Measurements from ENCODE around the gene MTUS2. TPM values are rescaled to one million over a fixed set of nuclear protein-coding genes. Genes with fewer than 3 reads are reported as not detected.

Gene MTUS2
- total RNA-seq, 6 experiments from 2014 or later, result 0.07 to 0.15 (median 0.14) TPM; not detected in 1

DNA sequence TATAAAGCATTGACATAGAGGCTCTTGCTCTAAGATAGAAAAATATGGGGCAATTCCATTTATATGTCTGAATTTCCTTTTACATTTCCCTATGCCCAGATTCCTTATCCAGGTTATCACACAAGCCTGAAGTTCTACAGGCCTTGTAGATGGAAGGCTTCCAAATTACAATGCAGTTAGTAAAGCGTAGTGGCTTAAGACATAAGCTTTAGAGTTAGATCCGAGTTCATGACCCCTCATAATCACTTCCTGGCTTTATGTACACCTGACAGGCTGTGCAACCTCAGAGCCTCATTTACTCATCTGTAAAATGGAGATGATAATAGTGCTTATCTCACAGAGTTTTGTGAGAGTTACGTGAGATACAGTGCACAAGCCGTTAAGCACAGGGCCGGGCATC, 601.9 kb downstream of the MTUS2 start:
- H3K9me3 Mint-ChIP-seq, result no peaks in the 10 kb centered on the region
- peaks cover 43% of the 10 kb centered on the region for H3K27me3 Mint-ChIP-seq (ENCODE audit: insufficient read depth)
- no peaks in the 10 kb centered on the region for H3K4me1 Mint-ChIP-seq (ENCODE audit: low read depth)
- TF ChIP-seq, protein P1, sequence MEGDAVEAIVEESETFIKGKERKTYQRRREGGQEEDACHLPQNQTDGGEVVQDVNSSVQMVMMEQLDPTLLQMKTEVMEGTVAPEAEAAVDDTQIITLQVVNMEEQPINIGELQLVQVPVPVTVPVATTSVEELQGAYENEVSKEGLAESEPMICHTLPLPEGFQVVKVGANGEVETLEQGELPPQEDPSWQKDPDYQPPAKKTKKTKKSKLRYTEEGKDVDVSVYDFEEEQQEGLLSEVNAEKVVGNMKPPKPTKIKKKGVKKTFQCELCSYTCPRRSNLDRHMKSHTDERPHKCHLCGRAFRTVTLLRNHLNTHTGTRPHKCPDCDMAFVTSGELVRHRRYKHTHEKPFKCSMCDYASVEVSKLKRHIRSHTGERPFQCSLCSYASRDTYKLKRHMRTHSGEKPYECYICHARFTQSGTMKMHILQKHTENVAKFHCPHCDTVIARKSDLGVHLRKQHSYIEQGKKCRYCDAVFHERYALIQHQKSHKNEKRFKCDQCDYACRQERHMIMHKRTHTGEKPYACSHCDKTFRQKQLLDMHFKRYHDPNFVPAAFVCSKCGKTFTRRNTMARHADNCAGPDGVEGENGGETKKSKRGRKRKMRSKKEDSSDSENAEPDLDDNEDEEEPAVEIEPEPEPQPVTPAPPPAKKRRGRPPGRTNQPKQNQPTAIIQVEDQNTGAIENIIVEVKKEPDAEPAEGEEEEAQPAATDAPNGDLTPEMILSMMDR (IDR thresholded peaks at IDR 0.05), result no peak
- H3K4me3 Mint-ChIP-seq, result no peak overlapping the region
- DNase-seq, result no peak
- H3K27ac Mint-ChIP-seq, result no peak overlapping the region
- H3K36me3 Mint-ChIP-seq (ENCODE audit: low read depth), result no peaks in the 10 kb centered on the region

DNA sequence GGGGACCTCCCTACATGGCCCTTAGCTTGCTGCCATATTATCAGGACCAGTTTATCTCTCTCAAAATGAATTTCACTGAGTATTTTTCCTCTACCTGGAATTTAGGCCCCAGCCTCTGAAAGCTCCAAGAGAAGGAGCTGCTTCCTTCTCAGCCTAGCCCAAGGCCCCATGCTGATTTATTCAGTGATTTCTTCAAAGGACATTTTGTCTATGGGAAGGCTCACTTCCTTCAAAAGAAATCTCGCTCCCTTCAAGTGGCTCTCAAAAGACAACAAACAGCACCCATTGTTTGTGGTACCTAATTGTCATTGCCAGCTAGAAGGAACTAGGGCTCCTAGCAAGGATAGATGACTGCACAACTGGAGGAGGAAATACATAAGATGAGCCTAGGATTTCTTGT, 602.9 kb downstream of the MTUS2 start:
- Mint-ChIP-seq H3K4me1 (ENCODE audit: low read depth) (no peaks in the 10 kb centered on the region), H3K27me3 (ENCODE audit: insufficient read depth) (peaks cover 45% of the 10 kb centered on the region), H3K9me3 (no peaks in the 10 kb centered on the region), H3K36me3 (ENCODE audit: low read depth) (no peaks in the 10 kb centered on the region), H3K4me3 (no peak overlapping the region), H3K27ac (no peak overlapping the region)
- TF ChIP-seq, protein P1 (IDR thresholded peaks at IDR 0.05), result no peak
- no peak for DNase-seq

DNA sequence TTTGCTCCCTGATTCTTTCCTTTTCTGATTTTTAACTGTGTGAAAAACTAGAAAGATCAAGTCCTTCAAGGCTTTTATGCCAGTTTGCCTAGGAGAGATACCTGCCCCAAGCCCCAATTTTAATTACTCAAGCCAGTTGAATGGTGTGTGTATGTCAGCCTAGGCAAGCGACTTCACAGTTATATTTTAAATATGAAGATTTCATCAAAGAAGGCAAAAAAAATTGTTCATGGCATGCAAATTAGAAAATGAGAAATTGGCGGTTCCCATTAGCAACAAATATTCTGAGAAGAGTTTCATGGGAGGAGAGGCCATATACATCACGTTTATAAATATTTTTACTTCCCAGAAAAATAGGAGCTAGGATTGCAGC, 607.8 kb downstream of the MTUS2 start:
- DNase-seq, result no peak
- Mint-ChIP-seq H3K9me3 (no peaks in the 10 kb centered on the region), H3K4me3 (peak overlapping the region; percentile 46), H3K4me1 (ENCODE audit: low read depth) (peaks cover 14% of the 10 kb centered on the region), H3K36me3 (ENCODE audit: low read depth) (no peaks in the 10 kb centered on the region; the same call in 1 of the 2 replicates), H3K27ac (no peak overlapping the region), H3K27me3 (ENCODE audit: insufficient read depth) (peaks cover 37% of the 10 kb centered on the region)
- TF ChIP-seq, protein P1 (IDR thresholded peaks at IDR 0.05), result no peak

DNA sequence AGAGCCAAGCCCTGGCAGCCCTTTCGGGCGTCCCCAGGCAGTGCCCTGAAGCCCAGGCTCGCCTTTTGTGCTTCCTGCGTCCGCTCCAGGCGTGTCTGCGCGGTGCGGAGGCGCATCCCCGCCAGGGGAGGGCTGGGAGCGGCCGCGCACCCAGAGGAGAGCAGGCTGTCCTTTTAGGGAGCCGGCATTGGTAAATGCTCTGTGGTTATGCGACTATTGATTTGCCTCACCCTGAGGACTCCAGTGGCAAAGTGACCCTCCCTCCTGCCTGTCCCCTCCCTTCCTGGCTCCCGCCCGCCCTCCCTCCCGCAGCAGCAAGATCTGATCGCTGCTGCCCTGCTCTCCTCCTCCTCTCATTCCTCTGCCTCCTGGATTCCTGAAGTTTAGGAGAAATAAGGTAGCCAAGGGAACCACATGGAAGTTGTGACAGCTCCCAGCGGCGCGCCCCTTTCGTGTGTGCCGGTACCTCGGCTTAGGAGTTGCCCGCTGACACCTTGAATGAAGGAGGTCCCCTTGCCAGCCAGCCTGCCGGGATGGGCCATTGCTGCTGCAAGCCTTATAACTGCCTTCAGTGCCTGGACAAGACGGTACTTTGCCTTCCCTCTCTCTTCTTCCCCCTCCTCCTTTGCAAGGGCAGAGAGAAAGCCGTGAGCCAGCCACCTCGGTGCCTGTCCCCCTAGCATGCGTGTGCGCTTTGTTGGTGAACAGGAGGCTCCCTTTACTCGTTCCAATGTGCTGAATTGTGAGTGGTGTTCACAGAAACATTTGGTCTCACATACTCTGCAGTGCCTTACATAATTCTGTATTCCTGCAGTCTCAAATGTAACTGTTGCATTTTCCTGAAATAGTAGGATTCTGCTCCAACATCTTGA, 608.4 kb downstream of the MTUS2 start:
- Mint-ChIP-seq H3K27me3 (ENCODE audit: insufficient read depth) (peaks cover 35% of the 10 kb centered on the region), H3K9me3 (no peaks in the 10 kb centered on the region), H3K4me1 (ENCODE audit: low read depth) (peaks cover 14% of the 10 kb centered on the region), H3K36me3 (ENCODE audit: low read depth) (no peaks in the 10 kb centered on the region; the same call in 1 of the 2 replicates), H3K4me3 (peak overlapping the region; percentile 85), H3K27ac (no peak overlapping the region)
- TF ChIP-seq, protein P1 (IDR thresholded peaks at IDR 0.05), result no peak
- DNase-seq, result no peak

DNA sequence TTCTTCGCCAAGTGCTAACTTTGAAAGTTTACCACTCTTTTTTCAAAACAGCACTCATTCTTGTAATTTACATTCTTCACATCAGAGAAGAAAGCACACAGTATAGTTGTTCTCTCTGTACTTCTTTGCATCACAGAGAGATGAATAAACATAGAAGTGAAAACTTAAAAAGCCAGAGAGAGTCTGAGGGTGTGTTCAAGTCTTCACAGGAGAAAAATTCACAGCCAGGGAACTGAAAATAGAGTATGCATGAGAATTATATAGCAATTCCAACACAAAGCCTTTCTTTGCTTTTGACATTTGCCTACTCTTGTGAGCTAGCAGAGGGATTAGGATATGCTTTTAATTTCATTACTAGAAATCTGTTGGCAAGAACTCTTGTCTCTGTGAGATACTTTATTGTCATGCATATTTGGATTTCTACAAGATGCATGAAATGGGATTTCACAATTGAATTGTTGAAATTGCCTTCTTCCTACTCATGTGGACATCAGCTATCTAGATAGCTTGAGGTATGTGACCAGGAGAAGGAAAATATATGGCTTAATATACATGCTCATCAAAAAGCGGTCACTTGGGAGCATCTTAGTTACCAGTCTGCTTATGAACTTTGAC, 609.3 kb downstream of the MTUS2 start:
- no peak for DNase-seq
- H3K36me3 Mint-ChIP-seq (ENCODE audit: low read depth), result no peaks in the 10 kb centered on the region; the same call in 1 of the 2 replicates

More for the DNA sequence above, 609.3 kb downstream of the MTUS2 start:
- H3K4me3 Mint-ChIP-seq, result no peak overlapping the region; the same call in 1 of the 2 replicates
- TF ChIP-seq, protein P1 (IDR thresholded peaks at IDR 0.05), result no peak
- no peaks in the 10 kb centered on the region for H3K9me3 Mint-ChIP-seq
- H3K27ac Mint-ChIP-seq, result no peak overlapping the region
- peaks cover 18% of the 10 kb centered on the region for H3K4me1 Mint-ChIP-seq (ENCODE audit: low read depth)
- H3K27me3 Mint-ChIP-seq (ENCODE audit: insufficient read depth), result peaks cover 31% of the 10 kb centered on the region

Data from HFFc6 (cell line).